NCI-H2107 (cell line): ENCODE data around the gene GASK1B.

Source experiments
- DNase-seq: peaks from one replicate; lab custom pipeline; 2025; lab: John Stamatoyannopoulos, UW

The GASK1B gene

DNA sequence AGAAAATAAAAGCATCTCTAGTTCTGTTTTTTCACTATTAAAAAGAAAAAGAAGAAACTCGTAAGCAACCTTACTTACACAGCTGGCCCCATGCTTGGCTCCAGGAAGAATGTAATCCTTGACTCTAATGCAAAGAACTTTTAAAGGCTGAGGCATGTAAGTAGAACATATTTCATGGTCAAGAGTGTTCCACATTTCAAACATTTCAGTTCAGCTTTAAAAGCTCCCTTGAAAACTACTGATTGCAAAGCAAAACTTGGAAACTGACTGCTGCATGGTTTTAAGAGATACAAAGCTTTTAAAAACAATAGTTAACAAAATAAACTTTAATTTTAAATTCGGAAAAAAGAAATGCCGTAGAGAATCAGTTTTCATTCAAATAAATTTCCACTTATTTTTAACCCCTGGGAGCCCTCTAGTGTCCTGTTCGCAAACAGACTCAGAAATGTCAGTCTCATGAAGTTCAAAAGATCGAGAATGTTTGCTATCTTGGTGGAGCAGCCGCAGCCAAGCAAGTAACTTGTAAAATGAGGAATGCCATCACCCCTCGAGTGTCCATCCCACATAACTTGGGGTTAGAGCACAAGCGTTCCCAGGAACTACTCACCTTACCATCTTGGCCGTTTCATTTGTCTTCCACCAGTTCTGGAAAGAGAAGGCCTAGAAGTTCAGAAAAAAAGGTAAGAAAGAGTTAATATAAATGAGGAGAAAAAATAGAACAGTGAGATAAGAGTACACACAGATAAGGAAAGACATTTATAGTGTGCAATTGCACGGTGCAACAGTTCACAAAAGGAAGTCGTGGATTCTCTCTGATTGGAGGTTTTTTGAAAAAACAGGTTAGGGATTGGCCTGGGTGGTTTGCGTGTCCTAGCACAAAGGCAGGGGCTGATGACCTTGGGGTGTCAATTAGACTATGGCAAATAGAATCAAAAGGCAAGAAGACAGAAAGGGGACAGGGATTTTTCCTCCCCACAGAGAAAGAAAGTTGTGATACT, at the start of gene GASK1B:
Gene GASK1B (minus strand): TSS at position 765 of the 998 bp plus-strand sequence. CDS start 1,650 bp downstream, outside the sequence.
- no peak for DNase-seq

DNA sequence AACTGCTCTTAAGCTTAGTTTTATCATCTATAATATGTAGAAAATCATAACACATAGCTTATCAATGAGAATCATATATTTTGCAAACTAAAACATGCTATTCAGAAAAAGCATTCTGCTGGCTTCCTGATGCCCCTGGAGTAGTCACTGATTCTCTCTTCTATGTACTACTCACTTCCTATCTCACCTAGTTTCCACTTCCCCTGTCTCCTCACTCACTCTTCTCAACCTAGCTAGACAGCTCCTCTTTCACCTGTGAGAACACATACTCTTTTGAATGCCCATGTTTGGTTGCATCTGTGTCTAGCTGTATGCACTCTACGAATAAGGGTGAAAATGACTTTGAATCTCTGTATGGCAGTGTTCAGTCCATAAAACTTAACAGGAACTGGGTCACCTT, 46.8 kb upstream of the GASK1B start:
- no peak for DNase-seq

DNA sequence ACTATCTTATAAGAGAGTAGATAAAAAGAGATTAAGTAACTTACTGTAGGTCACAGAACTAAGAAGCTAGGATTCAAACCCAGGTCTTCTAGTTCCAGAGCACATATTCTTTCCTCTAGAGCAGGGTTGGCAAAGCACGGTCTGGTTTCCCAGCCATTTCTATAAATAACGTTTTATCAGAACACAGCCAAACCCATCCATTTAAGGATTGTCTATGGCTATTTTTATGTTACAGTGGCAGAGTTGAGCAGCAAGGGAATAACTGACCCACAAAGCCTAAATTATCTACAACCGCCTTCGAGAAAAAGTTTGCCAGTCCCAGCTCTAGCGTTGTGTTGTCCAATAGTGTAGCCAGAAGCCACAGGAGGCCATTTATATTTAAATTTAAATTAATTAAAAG, 44.9 kb upstream of the GASK1B start:
- no peak for DNase-seq

DNA sequence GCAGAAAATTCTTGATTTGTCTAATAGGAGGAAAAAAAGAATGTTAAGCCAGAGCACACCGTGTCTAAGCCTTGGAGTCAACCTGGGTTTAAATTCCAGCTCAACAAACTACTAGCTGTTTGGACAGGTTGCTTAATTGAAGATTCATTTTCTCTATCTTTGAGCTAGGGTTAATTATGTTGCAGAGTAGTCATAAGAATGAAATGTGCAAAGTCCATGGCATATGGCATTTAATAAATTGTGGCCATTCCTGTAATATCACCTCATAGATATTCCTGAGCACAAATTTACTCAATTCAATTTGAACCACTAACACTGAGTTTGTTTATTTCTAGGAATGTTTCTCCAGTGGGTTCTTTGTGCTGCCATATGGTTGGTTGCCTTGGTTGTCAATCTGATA, 42.0 kb upstream of the GASK1B start:
- DNase-seq: no peak

DNA sequence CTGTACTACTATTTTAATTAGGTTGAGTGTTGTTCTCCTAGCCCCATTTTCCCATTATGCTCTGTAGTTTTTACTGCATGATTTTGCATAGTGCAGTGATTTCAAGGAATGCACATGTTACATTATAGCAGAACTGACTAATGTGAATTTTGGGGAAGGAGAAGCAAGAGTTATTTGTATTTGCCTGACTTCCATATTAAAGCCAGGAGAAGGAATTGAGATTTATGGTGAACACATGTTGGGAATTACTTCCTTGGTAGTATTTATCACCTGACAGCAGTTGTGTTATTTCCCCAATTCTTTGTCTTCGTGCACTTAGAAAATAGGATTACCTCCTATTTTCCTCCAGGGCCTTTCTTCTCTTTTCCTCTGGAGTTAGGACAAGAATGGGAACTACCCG, 40.6 kb upstream of the GASK1B start:
- no peak for DNase-seq

DNA sequence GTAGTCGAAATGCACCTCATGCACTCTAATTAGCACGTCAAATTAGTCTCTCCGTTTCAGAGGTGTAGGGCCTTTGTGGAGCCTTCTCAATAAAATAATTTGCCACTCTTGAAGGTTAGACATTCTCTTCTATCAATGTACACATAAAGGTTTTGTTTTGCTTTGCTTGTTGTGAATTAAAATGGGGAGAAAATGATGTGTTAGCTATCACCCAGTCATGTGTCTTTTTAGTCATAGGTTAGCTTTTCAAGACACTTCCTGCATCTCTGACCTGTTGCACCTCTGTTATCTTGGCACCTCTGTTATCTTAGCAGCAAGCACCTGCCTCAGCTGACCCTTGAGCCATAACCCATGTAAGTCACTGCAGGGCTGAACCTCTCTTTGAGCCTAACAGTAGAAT, 38.4 kb upstream of the GASK1B start:
- DNase-seq: no peak

DNA sequence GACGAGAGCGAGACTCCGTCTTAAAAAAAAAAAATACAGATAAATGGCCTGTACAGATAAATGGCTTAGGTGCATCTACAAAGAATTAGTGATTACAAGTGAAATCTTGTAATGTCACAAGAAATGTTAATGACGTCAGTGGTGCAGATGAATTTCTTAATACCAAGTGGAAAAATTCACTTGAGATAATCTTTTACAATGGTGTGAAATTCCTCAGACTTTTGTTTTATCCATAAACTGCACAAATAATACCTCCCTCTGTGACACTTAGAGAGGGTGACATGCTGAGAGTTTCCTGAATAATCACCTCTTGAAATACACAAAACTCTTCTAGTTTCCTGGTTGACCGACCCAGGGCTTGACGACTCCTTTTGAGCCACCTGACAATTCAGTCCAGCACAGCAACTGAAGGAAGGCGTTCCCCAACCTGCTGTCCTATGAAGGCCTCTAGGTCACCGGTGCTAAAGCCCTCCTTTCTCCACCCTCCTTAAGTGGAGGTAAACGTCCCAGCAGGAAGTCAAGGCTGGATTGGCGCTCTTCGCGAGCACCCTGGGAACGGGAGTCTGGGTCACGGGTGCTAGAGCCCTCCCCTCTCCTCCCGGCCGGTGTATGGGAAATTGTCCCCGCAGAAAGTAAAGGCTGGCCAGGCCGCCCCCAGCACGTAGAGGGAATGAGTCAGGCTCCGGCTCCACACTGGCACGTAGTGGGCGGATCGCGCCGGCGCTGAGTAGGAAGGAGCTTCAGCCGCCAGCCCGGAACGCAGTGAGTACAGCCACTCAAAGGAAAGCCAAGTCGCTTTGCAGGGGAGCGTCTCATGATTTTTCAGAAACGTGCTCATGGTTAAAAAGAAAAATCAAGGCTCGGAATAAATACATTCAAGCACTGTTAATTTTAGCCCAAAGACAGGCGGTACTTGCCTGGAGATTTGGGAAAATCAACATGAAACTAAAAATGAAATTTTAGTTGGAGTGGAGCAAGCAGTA, 37.3 kb upstream of the GASK1B start, which contains the start of gene TMEM144:
Gene TMEM144 (plus strand): TSS at position 662 of the 983 bp plus-strand sequence. CDS start 2,182 bp downstream, outside the sequence.
- DNase-seq: no peak

DNA sequence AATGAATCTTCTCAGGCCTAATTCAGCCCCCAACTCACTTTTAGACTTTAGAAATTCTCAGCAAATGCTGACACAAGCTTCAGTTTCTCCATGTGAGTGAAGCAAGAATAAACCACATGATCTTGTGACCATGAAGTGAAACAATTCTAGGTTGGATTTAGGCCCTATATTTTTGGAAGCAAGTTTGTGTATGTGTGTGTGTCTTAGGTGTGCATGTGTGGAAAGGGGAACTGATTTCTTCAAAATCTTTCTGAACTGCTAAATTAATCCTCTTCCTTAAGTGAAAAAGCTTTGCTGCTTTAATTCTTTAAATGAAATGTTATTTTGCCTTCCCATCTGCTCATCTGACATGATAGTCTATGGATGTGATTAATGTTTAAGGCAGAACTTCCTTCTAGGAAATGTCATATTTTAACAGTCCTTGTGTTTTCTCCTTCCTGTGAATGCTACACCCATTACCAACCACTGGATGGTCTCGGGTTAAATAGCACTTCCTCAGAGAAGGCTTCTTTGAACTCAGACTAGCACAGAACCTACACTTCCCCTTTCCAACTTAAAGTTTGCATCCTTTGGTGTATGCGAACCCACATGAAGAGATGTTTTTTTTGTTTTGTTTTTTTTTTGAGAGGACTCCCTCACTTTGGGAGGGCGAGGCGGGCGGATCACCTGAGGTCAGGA, 36.3 kb upstream of the GASK1B start:
- DNase-seq: no peak

DNA sequence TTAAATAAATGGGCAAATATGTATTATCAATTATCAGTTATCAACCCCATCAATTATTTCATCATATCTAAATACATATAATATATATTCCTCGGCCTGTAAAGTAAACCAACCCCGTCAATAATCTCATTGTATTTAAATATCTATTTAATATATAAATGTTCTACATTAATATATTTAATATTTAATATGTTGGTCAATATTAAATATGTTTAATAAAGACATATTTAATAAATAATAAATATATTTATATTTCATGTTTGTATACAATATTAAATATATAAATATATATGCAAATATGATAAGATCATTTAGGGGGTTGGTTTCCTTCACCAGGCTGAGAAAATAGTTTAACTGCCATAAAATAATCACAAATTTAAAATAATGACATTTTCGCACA, 31.1 kb upstream of the GASK1B start:
- no peak for DNase-seq

DNA sequence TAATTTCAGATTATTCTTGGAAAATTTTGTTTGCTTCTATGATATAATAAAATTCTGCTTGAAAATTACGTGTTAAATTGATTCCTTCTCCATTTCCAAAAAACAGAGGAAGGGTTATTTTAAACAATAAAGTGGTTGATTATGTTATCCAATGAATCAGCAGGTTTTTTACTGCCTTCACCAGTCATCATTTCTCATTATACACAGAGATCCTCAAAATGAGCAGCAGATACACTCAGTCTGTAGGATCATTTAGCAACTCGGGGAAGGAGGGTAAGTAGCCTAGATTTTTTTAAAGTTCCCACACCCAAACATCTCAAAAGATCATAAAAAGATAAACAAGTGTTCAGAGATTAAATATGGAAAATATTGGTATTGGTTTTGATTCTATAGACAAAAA, 30.6 kb upstream of the GASK1B start:
- no peak for DNase-seq

DNA sequence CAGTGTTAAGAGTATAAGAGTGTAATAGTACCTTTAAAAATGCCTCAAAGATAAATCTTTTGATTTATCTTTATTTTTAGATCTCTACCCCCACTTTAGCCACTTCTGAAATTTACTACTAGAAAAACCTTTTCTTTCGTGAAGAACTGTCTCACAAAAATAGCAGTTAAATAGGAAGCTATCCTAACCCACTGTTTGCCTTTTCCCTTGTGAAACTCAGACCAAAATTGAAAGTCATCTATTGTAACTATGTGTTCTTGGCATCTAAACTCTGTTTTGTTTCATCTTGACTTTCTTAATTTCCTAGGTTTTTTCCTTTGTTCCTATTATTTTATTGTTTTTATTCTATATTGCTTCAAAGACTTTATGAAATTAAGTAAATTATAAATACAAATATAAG, 29.7 kb upstream of the GASK1B start:
- no peak for DNase-seq

DNA sequence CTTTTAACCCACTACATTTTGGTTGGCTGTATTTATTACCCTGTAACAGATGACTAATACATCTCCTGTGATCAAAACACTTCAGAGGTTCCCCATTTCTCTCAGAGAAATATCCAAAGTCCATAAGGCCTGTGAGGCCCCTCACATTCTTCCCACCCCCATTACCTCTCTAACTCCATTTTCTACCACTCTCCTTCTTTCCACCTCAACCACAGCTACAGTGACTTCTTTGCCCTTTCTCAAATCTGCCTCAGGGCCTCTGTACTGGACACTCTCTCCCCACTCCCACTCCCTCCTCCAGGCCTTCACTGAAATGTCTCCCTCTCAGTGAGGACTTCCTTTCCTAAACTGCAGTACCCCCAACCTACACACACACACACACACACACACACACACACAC, 29.1 kb upstream of the GASK1B start:
- no peak for DNase-seq

DNA sequence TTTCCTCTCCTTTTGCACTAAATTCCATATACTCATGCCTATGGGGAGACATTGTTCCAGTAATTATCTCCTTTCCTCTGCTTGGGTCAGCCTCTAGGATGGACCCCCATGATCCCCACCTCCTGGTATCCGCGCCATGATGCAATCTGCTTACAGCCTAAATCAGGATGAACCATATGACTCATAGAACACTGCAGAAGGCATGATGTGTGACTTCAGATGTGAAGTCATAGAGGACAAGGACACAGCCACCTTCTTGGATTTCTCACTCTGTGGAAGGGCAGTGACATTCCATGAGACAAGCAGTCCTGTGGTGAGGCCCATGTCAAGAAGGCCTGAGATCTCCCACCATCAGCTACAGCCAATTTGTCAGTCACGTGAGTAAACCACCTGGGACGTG, 28.5 kb upstream of the GASK1B start:
- no peak for DNase-seq

DNA sequence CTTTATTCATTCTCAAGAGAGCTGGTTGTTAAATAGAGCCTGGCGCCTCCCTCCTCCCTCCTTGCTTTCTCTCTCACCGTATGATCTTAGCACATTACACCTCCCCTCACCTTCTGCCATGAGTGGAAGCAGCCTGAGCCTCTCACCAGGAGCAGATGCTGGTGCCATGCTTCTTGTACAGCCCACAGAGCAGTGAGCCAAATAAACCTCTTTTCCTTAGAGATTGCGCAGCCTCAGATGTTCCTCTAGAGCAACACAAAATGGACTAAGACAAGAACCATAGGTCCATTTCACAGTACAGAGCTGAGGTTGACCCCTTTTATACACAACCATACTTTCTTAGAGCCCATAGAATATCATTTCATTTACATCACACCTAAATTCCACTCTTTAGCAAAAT, 27.4 kb upstream of the GASK1B start:
- DNase-seq: no peak

DNA sequence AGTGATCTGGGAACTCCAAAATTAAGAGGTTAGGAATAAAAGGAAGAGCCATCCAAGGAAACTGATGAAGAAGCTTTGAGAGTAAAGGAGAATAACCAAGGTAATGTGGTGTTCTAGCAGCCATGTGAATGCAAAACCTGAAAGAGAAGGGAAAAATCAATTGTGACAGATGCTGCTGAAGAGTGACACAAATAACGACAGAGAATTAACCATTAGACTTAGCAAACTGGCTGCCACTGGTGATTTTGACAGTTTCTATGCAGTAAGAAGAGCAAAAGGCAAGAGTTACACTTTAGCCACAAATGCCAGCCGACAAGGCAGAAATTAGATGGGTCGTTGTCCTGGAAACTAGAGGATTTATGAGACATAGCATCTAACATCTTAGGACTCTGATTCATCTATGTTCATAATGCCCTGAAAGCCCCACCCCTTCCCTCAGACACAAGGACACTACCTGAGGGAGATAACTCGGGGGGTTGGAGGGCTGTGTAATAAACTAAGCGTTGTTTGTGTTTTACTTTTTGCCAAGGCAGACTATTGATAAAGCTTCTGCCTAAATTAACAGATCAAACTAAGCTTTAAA, 24.5 kb upstream of the GASK1B start:
- DNase-seq: no peak

DNA sequence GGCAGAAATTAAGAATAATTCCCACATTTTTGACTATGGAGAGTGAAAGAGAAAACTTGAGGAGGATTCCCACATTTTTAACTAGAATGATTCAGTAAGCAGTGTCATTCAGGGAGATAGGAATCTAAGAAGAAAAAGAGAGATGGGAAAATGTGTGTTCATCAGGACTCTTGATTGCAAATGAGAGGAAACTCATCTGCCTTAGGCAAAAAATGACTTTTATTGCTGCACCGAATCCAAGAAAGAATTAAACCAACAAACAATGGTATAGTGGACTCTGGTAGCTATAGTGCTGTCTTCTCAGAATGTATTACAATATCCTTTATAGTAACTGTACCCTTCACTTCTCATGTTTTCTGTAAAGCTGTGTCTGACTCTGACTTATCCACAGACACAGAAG, 22.5 kb upstream of the GASK1B start:
- no peak for DNase-seq

DNA sequence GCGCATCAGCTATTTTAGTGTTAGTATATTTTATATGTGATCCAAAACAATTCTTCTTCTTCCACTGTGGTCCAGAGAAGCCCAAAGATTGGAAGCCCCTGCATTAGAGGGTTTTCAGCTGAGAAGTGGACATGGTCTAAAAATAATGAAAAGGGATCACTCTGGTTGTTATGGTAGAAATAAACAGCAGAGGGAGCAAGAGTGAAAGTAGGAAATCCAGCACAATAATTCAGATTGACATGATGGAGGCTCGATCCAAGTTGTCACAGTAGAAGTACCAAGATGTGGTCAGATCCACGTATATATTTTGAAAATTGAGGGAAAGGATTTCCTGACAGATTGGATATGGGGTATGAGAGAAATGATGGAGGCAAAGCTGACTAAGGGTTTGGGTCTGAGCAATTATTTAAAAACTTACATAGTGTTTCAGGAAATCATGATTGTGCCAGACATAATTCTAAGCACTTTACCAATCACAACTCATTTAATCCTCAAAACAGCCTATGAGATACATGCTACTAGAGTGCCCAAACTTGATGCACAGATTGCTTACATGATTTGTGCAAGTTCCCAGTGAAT, 20.4 kb upstream of the GASK1B start:
- DNase-seq: no peak

DNA sequence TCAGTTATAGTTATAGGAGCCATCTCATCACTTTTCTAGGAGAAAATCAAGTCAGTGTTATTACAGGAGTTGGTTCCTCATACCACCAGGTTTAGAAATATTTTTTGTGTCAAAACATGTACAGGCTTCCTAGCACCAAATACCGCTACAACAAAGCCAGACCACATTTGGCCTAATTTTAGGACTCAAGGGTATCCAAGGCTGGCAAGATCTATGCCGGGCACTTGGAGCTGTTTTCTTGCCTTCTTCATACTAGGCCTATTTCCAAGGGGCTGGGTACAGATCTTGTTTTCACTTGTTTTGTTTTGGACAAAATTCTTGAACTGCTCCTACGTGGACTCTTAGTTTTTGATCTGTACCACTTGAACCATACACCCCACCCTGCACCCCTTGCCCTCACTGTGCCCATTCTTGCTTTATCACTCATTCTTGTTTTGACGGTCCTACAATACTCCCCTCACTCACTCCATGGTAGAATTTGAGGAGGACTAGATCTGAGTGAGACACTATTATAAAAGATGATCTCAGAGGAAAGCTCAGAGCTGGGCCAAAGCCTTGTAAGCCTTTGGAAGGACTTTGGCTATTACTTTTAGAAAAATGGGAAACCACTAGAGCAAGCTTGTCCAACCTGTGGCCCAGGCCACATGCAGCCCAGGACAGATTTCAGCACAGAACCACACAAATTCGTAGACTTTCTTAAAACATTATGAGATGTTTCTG, 19.8 kb upstream of the GASK1B start:
- no peak for DNase-seq

DNA sequence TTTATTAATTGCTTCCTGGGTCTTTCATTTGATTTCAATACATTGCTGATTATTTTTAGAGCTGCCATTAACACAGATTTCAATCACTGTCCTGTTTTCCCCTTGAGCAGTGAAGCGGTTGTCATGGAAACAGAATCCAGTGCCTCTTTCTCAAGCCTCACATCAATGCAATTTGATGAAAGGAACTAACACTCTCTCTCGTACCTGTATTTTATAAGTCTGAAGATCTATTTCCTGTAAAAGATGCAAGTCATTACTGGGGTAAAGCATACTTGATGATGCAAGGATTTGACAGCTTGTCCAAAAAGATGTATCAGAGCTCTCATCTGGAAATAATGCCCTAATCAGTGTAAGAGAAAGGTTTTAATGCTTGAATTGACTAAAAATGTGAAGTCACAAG, 17.9 kb upstream of the GASK1B start:
- no peak for DNase-seq

DNA sequence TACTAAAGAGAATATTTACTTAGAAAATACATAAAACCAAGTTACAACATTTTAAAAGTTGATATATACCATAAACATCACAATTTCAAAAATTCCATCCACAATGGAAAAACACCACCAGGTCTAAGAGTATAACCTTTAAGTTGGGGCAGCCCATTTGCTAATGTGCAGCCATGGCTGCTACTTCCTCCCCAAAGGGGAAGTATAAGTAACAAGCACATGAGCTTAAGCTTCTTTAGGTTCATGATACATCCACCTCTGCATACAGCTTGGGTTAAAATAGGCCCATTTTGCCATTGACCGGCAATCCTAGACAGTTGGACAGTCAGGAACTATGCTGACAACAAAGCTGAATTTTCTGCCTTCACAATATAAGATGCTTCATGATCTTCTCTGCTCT, 16.6 kb upstream of the GASK1B start:
- no peak for DNase-seq

DNA sequence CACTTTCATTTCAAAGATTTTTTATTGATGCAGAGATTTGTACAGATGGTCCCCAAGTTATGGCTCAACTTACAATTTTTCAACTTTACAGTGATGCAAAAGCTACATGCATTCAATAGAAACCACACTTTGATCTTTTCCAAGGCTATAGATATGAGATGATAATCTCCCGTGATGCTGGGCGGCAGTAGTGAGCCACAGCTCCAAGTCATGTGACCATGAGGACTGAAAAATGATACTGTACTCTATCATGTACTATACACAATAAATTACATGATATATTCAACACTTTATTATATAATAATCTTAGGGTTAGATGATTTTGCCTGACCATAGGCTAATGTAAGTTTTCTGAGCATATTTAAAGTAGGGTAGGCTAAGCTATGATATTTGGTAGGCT, 14.0 kb upstream of the GASK1B start:
- no peak for DNase-seq
